ENCODE data around the gene MIXL1.
"Not testable (repeated sequence)": the region's sequence is repeated elsewhere in the genome, so short reads cannot be mapped to it uniquely, and the experiment has no call there.

Gene MIXL1

GRCh38 chr1:226236826-226237225 lies 13.4 kb downstream of the MIXL1 start:
- no peaks in the 10 kb centered on the region for H3K9me3 ChIP-seq (ENCODE audit: severe bottlenecking)
- no peaks in the 10 kb centered on the region for H3K36me3 ChIP-seq
- DNase-seq = no peak
- TF ChIP-seq CTCF (IDR thresholded peaks at IDR 0.05; ENCODE audit: low read depth, low read length) = no peak
- no peak overlapping the region for H3K27ac ChIP-seq
- no peaks in the 10 kb centered on the region for H3K27me3 ChIP-seq (ENCODE audit: insufficient read depth, low read depth, severe bottlenecking)
- H3K4me3 ChIP-seq (ENCODE audit: low read depth, low read length) = no peak overlapping the region

GRCh38 chr1:226239421-226239820 lies 16.0 kb downstream of the MIXL1 start:
- Histone ChIP-seq H3K36me3 (no peaks in the 10 kb centered on the region), H3K9me3 (ENCODE audit: severe bottlenecking) (no peaks in the 10 kb centered on the region), H3K27ac (no peak overlapping the region), H3K27me3 (ENCODE audit: insufficient read depth, low read depth, severe bottlenecking) (no peaks in the 10 kb centered on the region), H3K4me3 (ENCODE audit: low read depth, low read length) (no peak overlapping the region)
- no peak for TF ChIP-seq CTCF (IDR thresholded peaks at IDR 0.05; ENCODE audit: low read depth, low read length)
- no peak for DNase-seq

- TF ChIP-seq CTCF (IDR thresholded peaks at IDR 0.05; ENCODE audit: low read depth, low read length) = no peak
- DNase-seq = no peak
- H3K27me3 ChIP-seq (ENCODE audit: insufficient read depth, low read depth, severe bottlenecking) = no peaks in the 10 kb centered on the region
- no peak overlapping the region for H3K4me3 ChIP-seq (ENCODE audit: low read depth, low read length)
- H3K27ac ChIP-seq = no peak overlapping the region
- H3K36me3 ChIP-seq = no peaks in the 10 kb centered on the region
- no peaks in the 10 kb centered on the region for H3K9me3 ChIP-seq (ENCODE audit: severe bottlenecking)
Measured at GRCh38 chr1:226248091-226248490, 24.6 kb downstream of the MIXL1 start.

- H3K9me3 ChIP-seq (ENCODE audit: severe bottlenecking) = no peaks in the 10 kb centered on the region
- H3K27me3 ChIP-seq (ENCODE audit: insufficient read depth, low read depth, severe bottlenecking) = no peaks in the 10 kb centered on the region
- H3K27ac ChIP-seq = no peak overlapping the region
- TF ChIP-seq CTCF (IDR thresholded peaks at IDR 0.05; ENCODE audit: low read depth, low read length) = no peak
- no peaks in the 10 kb centered on the region for H3K36me3 ChIP-seq
- no peak for DNase-seq
- no peak overlapping the region for H3K4me3 ChIP-seq (ENCODE audit: low read depth, low read length)
Measured at GRCh38 chr1:226248796-226249195, 25.3 kb downstream of the MIXL1 start.

- Histone ChIP-seq H3K36me3 (no peaks in the 10 kb centered on the region), H3K4me3 (ENCODE audit: low read depth, low read length) (no peak overlapping the region), H3K27ac (no peak overlapping the region), H3K27me3 (ENCODE audit: insufficient read depth, low read depth, severe bottlenecking) (no peaks in the 10 kb centered on the region), H3K9me3 (ENCODE audit: severe bottlenecking) (no peaks in the 10 kb centered on the region)
- DNase-seq = no peak
- no peak for TF ChIP-seq CTCF (IDR thresholded peaks at IDR 0.05; ENCODE audit: low read depth, low read length)
Measured at GRCh38 chr1:226250511-226250910, 27.0 kb downstream of the MIXL1 start.

GRCh38 chr1:226252841-226253240 lies 29.4 kb downstream of the MIXL1 start:
- DNase-seq; H3K4me3 ChIP-seq (ENCODE audit: low read depth, low read length); H3K27ac ChIP-seq; H3K27me3 ChIP-seq (ENCODE audit: insufficient read depth, low read depth, severe bottlenecking); H3K9me3 ChIP-seq (ENCODE audit: severe bottlenecking); H3K36me3 ChIP-seq: not testable (repeated sequence)

Data from WERI-Rb-1 (cell line).